T-cell (primary cell): Measurements from ENCODE around the gene TCP11L2. TPM values are rescaled to one million over a fixed set of nuclear protein-coding genes. Genes with fewer than 3 reads are reported as not detected.
"Not testable (repeated sequence)": the region's sequence is repeated elsewhere in the genome, so short reads cannot be mapped to it uniquely, and the experiment has no call there.

Source experiments
- ATAC-seq, 4 experiments: fragments of 200-7000 bp in 3 of 4; fragments of 150-1000 bp in 1 of 4; cut with Tn5 transposase; replicated peaks in 1 of 4; 1 replicate in 3 of 4; 2 replicates in 1 of 4; pipeline ENCODE4 v1.10.0; 2021; ENCODE audit warnings: moderate library complexity in 3 of 4, mild to moderate bottlenecking in 2 of 4, moderate number of reproducible peaks in 1 of 4
- CTCF ChIA-PET, 2 donors: fragments of 300-600 bp; sonication (Branson Sonifier 250); formaldehyde crosslinking; loops; one replicate each; lab custom pipeline; 2022; ENCODE audit warnings: antibody characterized with exemption in 2 of 2; lab: Charles Lee
- POLR2A ChIA-PET, 2 donors: fragments of 300-600 bp; sonication (Branson Sonifier 250); formaldehyde crosslinking; loops; one replicate each; lab custom pipeline; 2022; ENCODE audit warnings: antibody characterized with exemption in 2 of 2; lab: Charles Lee
- DNase-seq, 35 experiments: peaks; one replicate each; pipeline versions ENCODE4 v3.0.0 to v3.0.0-alpha.2; 2013 to 2023
- H3K27ac ChIP-seq: one replicate; pipeline ENCODE4 v1.5.1; 2013; ENCODE audit warnings: low read length
- H3K27me3 ChIP-seq, 2 experiments: replicated peaks in 1 of 2; 1 replicate in 1 of 2; 2 replicates in 1 of 2; pipeline versions ENCODE4 v1.6.1 to v1.7.0; 2013; ENCODE audit warnings: low read length in 1 of 2, mixed read lengths in 1 of 2; ENCODE audit not compliant: control insufficient read depth in 2 of 2, insufficient read depth in 2 of 2; ENCODE audit errors: extremely low read depth in 1 of 2
- H3K36me3 ChIP-seq, 2 donors: 1 replicate in 1 of 2; 2 replicates in 1 of 2; pipeline versions ENCODE4 v1.6.1 to v1.7.0; 2013; ENCODE audit warnings: low read length in 1 of 2; ENCODE audit not compliant: control insufficient read depth in 2 of 2, insufficient read depth in 1 of 2; ENCODE audit errors: extremely low read depth in 1 of 2
- H3K4me1 ChIP-seq, 2 experiments: 1 replicate in 1 of 2; 2 replicates in 1 of 2; pipeline versions ENCODE4 v1.6.1 to v1.7.0; 2013; ENCODE audit warnings: low read length in 2 of 2, mixed read lengths in 1 of 2; ENCODE audit not compliant: insufficient read depth in 2 of 2, control insufficient read depth in 1 of 2; ENCODE audit errors: extremely low read depth in 1 of 2
- H3K4me3 ChIP-seq, 2 donors: 1 replicate in 1 of 2; 2 replicates in 1 of 2; pipeline versions ENCODE4 v1.5.1 to v1.7.0; 2013; ENCODE audit warnings: mild to moderate bottlenecking in 2 of 2, low read length in 1 of 2, moderate library complexity in 1 of 2; ENCODE audit not compliant: control insufficient read depth in 1 of 2; ENCODE audit errors: extremely low read depth in 1 of 2
- H3K9me3 ChIP-seq: 2 replicates; pipeline ENCODE4 v1.7.0; 2013
- H3K27ac Mint-ChIP-seq, 2 donors: one replicate each; pipeline ENCODE4 v1.8.0; 2020 to 2021; ENCODE audit warnings: mild to moderate bottlenecking in 2 of 2, mixed read lengths in 2 of 2
- H3K27me3 Mint-ChIP-seq, 2 donors: one replicate each; pipeline ENCODE4 v1.8.0; 2021 to 2022; ENCODE audit warnings: mixed read lengths in 2 of 2
- H3K36me3 Mint-ChIP-seq: one replicate; pipeline ENCODE4 v1.8.0; 2021; ENCODE audit warnings: mixed read lengths
- H3K4me1 Mint-ChIP-seq, 3 donors: one replicate each; pipeline ENCODE4 v1.8.0; 2020 to 2022; ENCODE audit warnings: mixed read lengths in 3 of 3, mild to moderate bottlenecking in 1 of 3
- H3K4me3 Mint-ChIP-seq, 3 donors: one replicate each; pipeline ENCODE4 v1.8.0; 2020 to 2022; ENCODE audit warnings: mild to moderate bottlenecking in 3 of 3, mixed read lengths in 3 of 3, moderate library complexity in 3 of 3
- H3K9me3 Mint-ChIP-seq, 3 donors: one replicate each; pipeline ENCODE4 v1.8.0; 2020 to 2022; ENCODE audit warnings: mixed read lengths in 3 of 3
- WGBS: methylation state at CpG from one replicate; pipeline ENCODE4 v1.1.5; 2013; ENCODE audit warnings: missing lambda C conversion rate; ENCODE audit not compliant: insufficient coverage; 5-methylcytosine and 5-hydroxymethylcytosine counted together
- total RNA-seq, 35 experiments: library from RNA in 6 of 35; stranded (reverse) in 6 of 35; fragments of 120-200 nt in 1 of 35; gene quantifications; one replicate each; pipeline versions ENCODE4 v1.2.1 to v1.2.4 and lab custom pipeline; 2013 to 2026

TCP11L2 gene
- total RNA-seq, 5 donors from 2014 or later (not counting 1 experiment from before 2014, with no cell fraction given), result 139 to 213 (median 157) TPM

GRCh38 chr12:106381866-106382265 is 79.3 kb downstream of the TCP11L2 start:
- H3K9me3 Mint-ChIP-seq, POLR2A ChIA-PET, H3K4me3 ChIP-seq, ATAC-seq, H3K27me3 ChIP-seq, DNase-seq, H3K27ac ChIP-seq, H3K4me1 ChIP-seq, H3K27ac Mint-ChIP-seq, H3K9me3 ChIP-seq, H3K4me3 Mint-ChIP-seq, H3K27me3 Mint-ChIP-seq: not testable (repeated sequence)
- H3K36me3 ChIP-seq, result peaks cover 3 to 16% of the 10 kb centered on the region in 2 donors
- CTCF ChIA-PET, result interaction anchor here in 1 of 2 donors (0.5 to 1.0 kb wide), 2 partner anchors 537 to 747 kb away, joined by 3 to 5 read pairs; no protein-coding TSS in a partner anchor
- WGBS, result no CpG with 5 or more reads among the region's 4 CpGs
- H3K36me3 Mint-ChIP-seq, result peaks cover 42% of the 10 kb centered on the region
- H3K4me1 Mint-ChIP-seq, result peaks cover 10 to 17% (median 14%) of the 10 kb centered on the region in 3 donors

DNA sequence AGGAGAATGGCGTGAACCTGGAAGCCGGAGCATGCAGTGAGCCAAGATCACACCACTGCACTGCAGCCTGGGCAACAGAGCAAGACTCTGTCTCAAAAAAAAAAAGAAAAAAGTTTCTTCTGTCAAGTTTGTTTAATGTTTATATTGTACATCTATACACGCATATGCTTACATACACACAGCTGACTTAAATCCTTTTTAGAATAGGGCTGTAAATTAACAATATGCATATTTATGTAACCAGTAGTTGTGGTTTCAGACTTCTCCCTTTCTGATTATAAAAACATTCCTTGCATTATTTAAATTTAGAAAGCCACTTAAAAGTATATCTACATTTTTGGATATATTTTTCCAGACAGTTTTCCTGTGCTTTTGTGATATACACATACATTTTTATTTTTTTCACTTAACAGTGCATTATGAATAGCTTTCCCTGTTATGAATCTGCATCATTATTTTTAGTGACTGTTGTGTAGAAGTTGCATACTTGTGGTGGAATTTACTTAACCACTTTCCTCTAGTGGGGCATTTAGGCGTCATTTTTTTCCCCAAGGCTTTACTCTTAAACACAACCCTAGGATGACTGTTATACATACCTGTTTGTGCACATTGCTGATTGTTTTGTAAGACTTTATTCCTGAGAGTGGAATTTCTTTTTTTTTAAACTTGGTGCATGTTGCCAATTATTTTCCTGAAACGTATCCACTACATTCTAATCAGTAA is 84.4 kb downstream of the TCP11L2 start:
- peaks cover 0 to 2% of the 10 kb centered on the region in 2 experiments for H3K4me1 ChIP-seq
- no peaks in the 10 kb centered on the region for H3K4me1 Mint-ChIP-seq
- no peak overlapping the region for H3K27ac ChIP-seq
- no peaks in the 10 kb centered on the region for H3K9me3 ChIP-seq
- POLR2A ChIA-PET, result no interaction called here
- no peak for ATAC-seq
- no peak overlapping the region for H3K27ac Mint-ChIP-seq
- H3K4me3 Mint-ChIP-seq, result no peak overlapping the region
- H3K27me3 Mint-ChIP-seq, result no peaks in the 10 kb centered on the region
- peaks cover 0 to 6% (median 0%) of the 10 kb centered on the region in 3 donors for H3K9me3 Mint-ChIP-seq
- no peak for DNase-seq
- no peaks in the 10 kb centered on the region for H3K27me3 ChIP-seq
- CTCF ChIA-PET, result interaction anchor here (0.5 to 1.9 kb wide), 13 partner anchors 8 to 718 kb away, joined by 3 to 20 read pairs (median 4); no protein-coding TSS in a partner anchor
- no peak overlapping the region for H3K4me3 ChIP-seq
- H3K36me3 ChIP-seq, result peaks cover under 1 to 7% of the 10 kb centered on the region in 2 donors
- H3K36me3 Mint-ChIP-seq, result peaks cover 31% of the 10 kb centered on the region
- WGBS, result no CpG with 5 or more reads among the region's 5 CpGs

DNA sequence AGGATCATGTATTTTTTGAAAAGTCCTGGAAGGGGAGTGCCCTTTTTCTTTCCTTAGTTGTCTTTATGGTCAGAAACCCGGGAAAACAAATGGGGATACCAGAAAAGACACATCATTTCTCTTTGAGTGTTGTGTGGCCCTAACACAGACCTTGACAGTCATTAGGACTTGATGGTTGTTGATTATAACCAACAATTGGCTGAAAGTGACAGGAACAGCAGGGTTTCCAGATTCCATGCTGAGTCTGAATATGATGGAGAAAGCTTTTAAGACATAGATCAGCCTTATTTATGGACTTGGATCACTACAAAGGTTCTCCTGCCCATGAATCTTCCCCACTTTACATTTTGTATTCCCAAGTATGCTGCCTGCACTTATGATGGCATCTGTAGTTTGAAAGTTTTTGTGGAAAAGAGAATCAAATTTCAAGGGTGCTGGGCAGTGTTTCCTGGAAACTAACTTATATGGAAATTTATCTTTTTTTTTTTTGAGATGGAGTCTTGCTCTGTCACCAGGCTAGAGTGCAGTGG is 85.4 kb downstream of the TCP11L2 start:
- no peak overlapping the region for H3K4me3 Mint-ChIP-seq
- no peaks in the 10 kb centered on the region for H3K27me3 Mint-ChIP-seq
- Histone ChIP-seq H3K27ac (no peak overlapping the region), H3K27me3 (no peaks in the 10 kb centered on the region), H3K4me1 (peaks cover 0 to 2% of the 10 kb centered on the region in 2 experiments), H3K9me3 (no peaks in the 10 kb centered on the region), H3K36me3 (peaks cover 0 to 3% of the 10 kb centered on the region in 2 donors), H3K4me3 (no peak overlapping the region)
- ChIA-PET CTCF (interaction anchor here (0.7 to 1.9 kb wide), 8 partner anchors 9 to 717 kb away, joined by 3 to 20 read pairs (median 5); no protein-coding TSS in a partner anchor), POLR2A (no interaction called here)
- no CpG with 5 or more reads among the region's 1 CpG for WGBS
- H3K4me1 Mint-ChIP-seq, result no peaks in the 10 kb centered on the region
- H3K36me3 Mint-ChIP-seq, result peaks cover 31% of the 10 kb centered on the region
- no peaks in the 10 kb centered on the region for H3K9me3 Mint-ChIP-seq
- H3K27ac Mint-ChIP-seq, result no peak overlapping the region
- DNase-seq (no peak), ATAC-seq (no peak)

- no peak for DNase-seq
- Mint-ChIP-seq H3K9me3 (no peaks in the 10 kb centered on the region), H3K4me1 (no peaks in the 10 kb centered on the region), H3K27me3 (no peaks in the 10 kb centered on the region), H3K36me3 (peaks cover 33% of the 10 kb centered on the region), H3K27ac (no peak overlapping the region), H3K4me3 (no peak overlapping the region)
- Histone ChIP-seq H3K4me1 (peaks cover 0 to 2% of the 10 kb centered on the region in 2 experiments), H3K27me3 (no peaks in the 10 kb centered on the region), H3K4me3 (no peak overlapping the region), H3K9me3 (no peaks in the 10 kb centered on the region), H3K36me3 (peaks cover 0 to 14% of the 10 kb centered on the region in 2 donors), H3K27ac (no peak overlapping the region)
- POLR2A ChIA-PET, result no interaction called here
- CTCF ChIA-PET, result no interaction called here
- 89% methylated on average over 2 of the region's 4 CpGs for WGBS
- no peak for ATAC-seq
Observed at GRCh38 chr12:106389151-106389550, 86.6 kb downstream of the TCP11L2 start.

DNA sequence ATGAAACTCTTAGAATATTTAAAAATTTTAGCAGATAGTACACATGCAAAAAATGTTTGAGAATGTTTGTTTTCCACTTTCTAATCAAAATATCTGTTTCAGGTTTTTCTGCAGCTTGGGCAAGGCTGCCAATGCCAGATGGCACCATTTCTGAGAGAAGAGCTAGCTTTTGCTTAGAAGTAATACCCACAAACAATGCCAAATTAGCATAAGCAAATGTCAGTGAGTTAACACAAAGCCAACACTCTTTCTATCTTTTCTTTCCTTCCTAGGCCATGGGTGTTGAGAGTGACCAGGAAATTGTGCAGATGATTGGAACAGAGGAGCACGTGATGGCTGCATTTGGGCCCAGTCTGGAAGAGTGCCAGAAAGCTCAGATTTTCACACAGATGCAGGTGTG is 90.2 kb downstream of the TCP11L2 start:
- no peaks in the 10 kb centered on the region for H3K4me1 ChIP-seq
- Mint-ChIP-seq H3K9me3 (no peaks in the 10 kb centered on the region), H3K4me3 (no peak overlapping the region), H3K27ac (no peak overlapping the region), H3K36me3 (peaks cover 63% of the 10 kb centered on the region), H3K27me3 (no peaks in the 10 kb centered on the region), H3K4me1 (peaks cover 0 to 2% (median 0%) of the 10 kb centered on the region in 3 donors)
- no peaks in the 10 kb centered on the region for H3K27me3 ChIP-seq
- DNase-seq (no peak), ATAC-seq (no peak)
- ChIA-PET CTCF (no interaction called here), POLR2A (no interaction called here)
- no peak overlapping the region for H3K4me3 ChIP-seq
- no peak overlapping the region for H3K27ac ChIP-seq
- 100% methylated on average over 1 of the region's 1 CpG for WGBS
- H3K36me3 ChIP-seq, result peaks cover 4 to 30% of the 10 kb centered on the region in 2 donors
- H3K9me3 ChIP-seq, result no peaks in the 10 kb centered on the region
